ENCODE measurements around the gene SIAH2.

DNA sequence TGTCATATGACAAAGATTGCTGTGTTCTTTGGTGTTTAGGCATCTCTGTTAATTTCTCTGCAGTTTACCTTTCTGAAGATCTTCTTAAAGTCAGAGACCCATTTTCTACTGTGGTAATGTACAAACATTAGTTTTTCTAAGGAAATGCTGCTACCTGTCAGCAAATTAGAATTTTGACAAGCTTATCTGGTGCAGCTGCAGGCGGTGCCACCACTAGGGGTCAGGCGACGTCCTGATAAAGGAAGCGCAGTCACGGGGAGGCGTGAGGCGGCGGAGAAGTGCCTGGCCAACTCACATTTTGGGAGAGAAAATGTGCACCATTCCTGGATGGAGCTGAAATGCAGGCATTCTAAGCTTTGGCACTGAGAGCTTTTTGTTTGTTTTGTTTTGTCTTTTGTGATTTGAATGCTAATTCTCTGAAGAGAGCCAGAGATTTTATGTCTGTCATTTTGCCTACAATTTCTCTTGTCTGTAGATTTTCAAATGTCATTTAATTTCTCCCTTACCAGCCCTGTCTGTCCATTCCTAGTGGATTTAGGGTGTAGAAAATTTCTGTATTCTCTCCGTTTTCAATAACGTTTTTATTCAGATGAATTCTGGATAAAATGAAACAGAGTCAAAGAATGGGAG, 24.9 kb upstream of the SIAH2 start:
- no peak for TF ChIP-seq YY1 (IDR thresholded peaks at IDR 0.05; ENCODE audit: insufficient read depth, insufficient read length)
- TF ChIP-seq SUZ12 (IDR thresholded peaks at IDR 0.05; ENCODE audit: extremely low read depth, insufficient read depth, insufficient read length) = no peak
- TF ChIP-seq ZNF274 (IDR thresholded peaks at IDR 0.05; ENCODE audit: low read depth, low read length) = no peak

Measured in NT2/D1 (cell line).